Kidney glomerular epithelial cell (primary cell): Measurements from ENCODE around the gene PADI4.
A peak's percentile ranks its signal among the peaks of the same experiment; 100 is the strongest.

ENCODE experiments used
- DNase-seq: peaks from one replicate; lab custom pipeline; 2025; lab: John Stamatoyannopoulos, UW

Gene PADI4

GRCh38 chr1:17307946-17308345, at the start of gene PADI4:
TSS of gene PADI4 (plus strand) at chr1:17308197. CDS start at chr1:17308223, 26 bp downstream.
- DNase-seq, result no peak

- DNase-seq, result no peak
Observed at GRCh38 chr1:17258758-17259130, 49.3 kb upstream of the PADI4 start.

GRCh38 chr1:17259233-17259873, 48.6 kb upstream of the PADI4 start:
- DNase-seq, result no peak

GRCh38 chr1:17260264-17260663, 47.7 kb upstream of the PADI4 start:
- no peak for DNase-seq

GRCh38 chr1:17260738-17261137, 47.3 kb upstream of the PADI4 start:
- no peak for DNase-seq

GRCh38 chr1:17263936-17264335, 44.1 kb upstream of the PADI4 start:
- no peak for DNase-seq

- DNase-seq, result no peak
Observed at GRCh38 chr1:17264470-17264869, 43.5 kb upstream of the PADI4 start.

GRCh38 chr1:17265162-17265561, 42.8 kb upstream of the PADI4 start:
- no peak for DNase-seq

- no peak for DNase-seq
Observed at GRCh38 chr1:17265950-17266349, 42.0 kb upstream of the PADI4 start.

GRCh38 chr1:17270891-17271765, 36.9 kb upstream of the PADI4 start:
- DNase-seq, result no peak

GRCh38 chr1:17272066-17272465, 35.9 kb upstream of the PADI4 start:
- DNase-seq, result no peak

GRCh38 chr1:17272646-17273045, 35.4 kb upstream of the PADI4 start:
- DNase-seq, result no peak

- DNase-seq, result no peak
Observed at GRCh38 chr1:17273096-17273495, 34.9 kb upstream of the PADI4 start.

GRCh38 chr1:17274186-17275170, 33.5 kb upstream of the PADI4 start:
- peak; percentile 4 for DNase-seq

GRCh38 chr1:17276568-17276967, 31.4 kb upstream of the PADI4 start:
- no peak for DNase-seq

- DNase-seq, result no peak
Observed at GRCh38 chr1:17277511-17278159, 30.4 kb upstream of the PADI4 start.

GRCh38 chr1:17278996-17279830, 28.8 kb upstream of the PADI4 start:
- DNase-seq, result no peak

- DNase-seq, result no peak
Observed at GRCh38 chr1:17280436-17280835, 27.6 kb upstream of the PADI4 start.

- DNase-seq, result no peak
Observed at GRCh38 chr1:17280894-17281293, 27.1 kb upstream of the PADI4 start.

- DNase-seq, result no peak
Observed at GRCh38 chr1:17281775-17282181, 26.2 kb upstream of the PADI4 start.

GRCh38 chr1:17282836-17283235, 25.2 kb upstream of the PADI4 start:
- DNase-seq, result no peak
